ENCODE measurements around the gene ANXA11.
"Not testable (repeated sequence)": the region's sequence is repeated elsewhere in the genome, so short reads cannot be mapped to it uniquely, and the experiment has no call there.

The ANXA11 gene

DNA sequence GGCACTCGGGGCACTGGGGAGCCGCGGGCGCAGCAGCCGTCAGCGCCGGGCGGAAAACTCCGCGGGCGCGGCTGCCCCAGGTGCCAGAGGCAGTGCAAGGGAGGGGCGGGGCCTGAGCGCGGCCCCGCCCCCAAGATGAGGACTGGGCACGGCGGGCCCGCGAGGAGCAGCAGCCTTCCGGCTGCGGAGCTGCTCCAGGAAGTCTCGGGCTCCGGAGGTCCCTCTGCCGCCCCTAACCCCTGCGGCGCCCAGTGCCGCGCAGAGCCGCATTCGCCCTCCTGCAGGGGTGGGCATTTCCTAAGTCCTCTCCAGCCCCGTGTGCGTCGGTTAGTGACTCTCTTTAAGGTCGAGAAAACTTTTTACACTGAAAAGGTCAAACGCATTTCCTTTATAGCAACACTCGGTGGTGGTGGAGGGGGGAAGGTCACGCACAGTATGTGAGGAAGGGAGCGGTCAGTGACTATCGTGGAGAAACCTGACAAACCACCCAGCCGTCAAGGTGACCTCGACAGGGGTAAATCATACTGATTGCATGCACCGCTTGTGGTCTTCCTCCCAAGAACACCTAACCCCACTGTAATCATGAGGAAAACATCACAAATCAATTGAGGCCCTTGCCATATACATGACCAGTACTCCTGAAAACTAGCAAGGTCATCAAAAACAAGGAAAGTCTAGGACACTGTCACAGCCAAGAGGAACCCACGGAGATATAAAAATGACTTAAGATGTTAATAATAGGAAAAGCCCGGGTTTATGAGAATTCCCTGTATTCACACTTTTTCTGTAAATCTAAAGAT is at the start of gene ANXA11:
ANXA11 (minus strand) TSS at position 61 of the 800 bp plus-strand sequence. CDS start 32,676 bp downstream, outside the sequence.
- DNase-seq, result peak; percentile 89

DNA sequence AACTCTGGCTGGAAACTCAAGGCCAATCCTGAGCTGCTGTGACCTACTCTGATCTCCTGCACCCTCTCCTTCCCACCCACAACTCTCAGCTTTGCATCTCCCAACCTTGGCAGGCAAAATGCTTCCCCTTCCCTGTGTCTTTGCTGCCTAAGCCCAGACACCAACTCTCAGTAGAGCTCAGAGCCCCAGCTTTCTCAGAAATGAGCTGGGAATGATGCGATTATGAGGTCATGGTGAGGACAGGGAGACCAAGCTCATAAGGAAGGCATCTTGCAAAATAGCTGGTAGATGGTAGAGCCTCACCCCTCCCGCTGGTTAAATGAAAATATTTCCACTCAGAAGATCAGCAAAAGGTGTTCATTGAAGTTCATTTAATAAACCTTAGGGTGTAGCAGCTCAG is 49.4 kb upstream of the ANXA11 start:
- not testable (repeated sequence) for DNase-seq

DNA sequence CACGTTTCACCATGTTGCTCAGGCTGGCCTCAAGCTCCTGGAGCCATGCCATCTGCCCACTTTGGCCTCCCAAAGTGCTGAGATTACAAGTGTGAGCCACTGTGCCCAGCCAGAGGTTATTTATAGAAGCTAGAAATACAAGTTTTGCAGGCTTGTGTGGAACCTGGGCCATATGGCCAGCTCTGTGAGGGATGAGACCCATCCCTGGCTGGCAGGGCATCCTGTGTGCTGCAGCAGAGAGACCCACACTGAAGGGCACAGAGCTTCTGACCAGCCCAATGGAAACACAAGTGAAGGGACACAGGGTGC is 48.6 kb upstream of the ANXA11 start:
- DNase-seq, result not testable (repeated sequence)

DNA sequence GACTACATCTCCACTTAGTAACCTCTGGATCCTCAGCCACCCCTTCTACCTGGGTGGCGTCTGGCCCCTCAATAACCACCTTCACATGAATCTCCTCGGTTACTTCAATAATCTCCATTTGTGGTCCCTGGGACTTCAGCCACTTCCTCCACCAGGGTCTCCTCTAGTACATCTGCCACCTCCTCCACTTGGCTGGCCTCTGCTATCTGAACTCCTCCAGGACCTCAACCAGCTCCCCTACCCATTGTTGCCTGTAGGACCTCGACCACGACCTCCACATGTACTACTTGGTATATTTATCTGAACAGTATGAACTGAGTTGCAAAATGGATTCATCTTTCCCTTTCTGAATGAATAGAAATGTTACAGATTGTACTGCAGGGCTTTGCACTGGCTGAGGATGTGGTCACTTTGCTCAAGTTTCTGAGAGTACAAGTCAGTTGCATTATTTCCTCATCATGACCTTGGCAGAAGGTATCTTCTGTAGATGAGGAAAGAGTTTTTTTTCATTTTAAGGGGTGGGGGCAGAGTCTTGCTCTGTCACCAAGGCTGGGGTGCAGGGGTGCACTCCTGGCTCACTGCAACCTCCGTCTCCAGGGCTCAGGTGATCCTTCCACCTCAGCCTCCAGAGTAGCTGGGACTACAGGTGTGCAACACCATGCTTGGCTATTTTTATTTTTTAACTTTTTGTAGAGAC is 48.1 kb upstream of the ANXA11 start:
- DNase-seq, result no peak

DNA sequence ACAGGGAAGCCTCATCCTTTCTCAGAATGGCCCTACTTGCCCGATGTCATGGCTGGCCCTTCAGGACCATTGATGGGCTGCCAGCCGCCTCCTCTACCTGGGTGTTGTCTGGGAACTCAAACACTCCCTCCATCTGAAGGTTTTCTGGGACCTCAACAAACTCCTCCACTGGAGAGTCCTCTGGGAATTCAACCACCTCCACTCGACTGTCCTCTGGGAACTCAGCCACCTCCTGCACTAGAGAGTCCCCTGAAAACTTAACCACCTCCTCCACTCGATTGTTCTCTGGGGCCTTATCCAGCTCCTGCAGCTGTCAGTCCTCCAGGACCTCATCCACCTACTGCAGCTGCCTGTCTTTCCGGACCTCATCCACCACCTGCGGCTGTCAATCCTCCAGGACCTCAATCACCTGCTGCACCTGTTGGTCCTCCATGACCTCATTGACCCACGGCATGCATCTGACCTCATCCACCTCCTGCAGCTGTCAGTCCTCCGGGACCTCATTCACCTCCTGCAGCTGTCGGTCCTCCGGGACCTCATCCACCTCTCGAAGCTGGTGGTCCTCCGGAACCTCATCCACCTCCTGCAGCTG is 47.1 kb upstream of the ANXA11 start:
- no peak for DNase-seq

DNA sequence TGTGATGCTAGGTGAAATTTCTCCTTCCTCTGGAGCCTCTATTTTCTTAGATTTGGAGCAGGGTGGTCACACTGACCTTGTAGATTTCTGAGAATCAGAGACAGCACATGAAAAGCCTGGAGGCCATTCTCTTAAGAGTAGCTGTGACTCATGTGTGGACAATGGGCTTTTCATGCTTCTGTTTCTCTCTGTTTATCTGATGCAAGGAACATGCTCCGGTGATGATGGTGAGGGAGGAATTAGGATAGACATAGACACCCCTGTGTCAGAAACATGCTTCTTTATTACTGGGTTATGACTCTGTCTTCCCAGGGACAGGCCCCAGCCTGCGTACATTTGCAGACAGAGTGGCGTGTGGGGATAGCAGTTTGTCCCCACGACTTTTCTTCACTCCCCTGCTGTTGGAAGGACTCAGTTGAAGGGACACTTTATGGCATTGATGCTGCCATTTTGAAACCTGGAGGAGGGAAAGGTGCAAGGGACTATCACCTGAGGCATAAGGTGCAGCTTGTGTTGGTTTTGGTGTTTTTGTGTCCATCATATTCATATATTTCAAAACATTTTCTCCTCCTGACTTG is 46.5 kb upstream of the ANXA11 start:
- DNase-seq, result not testable (repeated sequence)

DNA sequence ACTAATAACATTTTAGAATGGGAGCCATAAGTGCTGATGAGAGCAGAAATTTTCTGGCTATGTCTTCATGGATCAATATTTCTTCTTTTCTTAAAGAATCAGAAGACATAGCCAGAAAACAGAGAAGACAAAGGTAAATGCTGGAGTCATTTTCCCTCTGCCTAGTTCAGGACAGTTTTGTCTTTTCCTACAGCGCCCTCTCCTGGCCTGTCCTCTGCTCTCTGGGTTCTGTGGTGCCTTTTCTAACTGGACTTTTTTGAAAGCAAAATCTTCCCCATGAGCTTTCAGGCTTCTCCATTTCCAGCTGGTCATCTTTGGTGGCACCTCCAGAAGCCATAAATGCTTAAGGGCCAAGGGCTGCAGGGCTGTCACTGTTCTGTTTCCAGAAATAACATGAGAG is 45.1 kb upstream of the ANXA11 start:
- DNase-seq, result not testable (repeated sequence)

DNA sequence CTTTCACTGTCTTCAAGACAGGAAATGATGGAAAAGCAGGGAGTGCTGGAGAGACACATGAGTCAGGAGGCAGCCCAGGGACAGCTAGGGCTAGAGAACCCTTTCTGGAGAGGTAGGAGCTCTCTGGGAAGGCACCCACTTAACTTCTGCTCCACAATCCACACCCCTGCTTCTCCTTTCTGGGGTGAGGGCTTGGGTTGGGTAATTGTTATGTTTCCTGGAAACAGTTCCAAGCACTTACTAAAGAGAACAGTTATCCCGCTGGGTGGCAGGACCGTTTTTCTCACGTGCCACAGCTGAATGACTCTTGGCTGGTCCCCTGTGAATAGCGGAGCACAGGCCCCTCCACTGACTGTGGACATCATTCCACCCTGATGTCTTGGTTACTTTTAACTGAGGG is 44.6 kb upstream of the ANXA11 start:
- DNase-seq, result not testable (repeated sequence)

DNA sequence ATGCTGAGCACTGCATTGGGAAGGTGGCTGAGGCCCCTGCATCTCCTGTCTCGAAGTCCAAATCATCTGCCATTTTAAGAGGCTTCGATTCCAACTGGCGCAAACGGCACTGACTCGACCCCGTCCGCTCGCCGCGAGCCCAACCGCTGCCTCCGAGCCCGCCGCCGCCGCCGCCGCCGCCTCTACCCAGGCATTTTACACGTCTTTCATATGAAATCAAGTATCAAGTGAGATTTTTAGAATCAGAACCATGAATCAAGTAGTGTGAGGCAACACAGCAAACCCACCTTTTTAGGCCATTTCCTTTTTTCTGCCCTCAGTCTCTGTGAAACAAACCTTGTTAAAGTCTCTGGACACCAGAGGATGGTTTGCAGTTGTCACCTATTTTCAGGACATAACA is 42.3 kb upstream of the ANXA11 start:
- DNase-seq, result not testable (repeated sequence)

DNA sequence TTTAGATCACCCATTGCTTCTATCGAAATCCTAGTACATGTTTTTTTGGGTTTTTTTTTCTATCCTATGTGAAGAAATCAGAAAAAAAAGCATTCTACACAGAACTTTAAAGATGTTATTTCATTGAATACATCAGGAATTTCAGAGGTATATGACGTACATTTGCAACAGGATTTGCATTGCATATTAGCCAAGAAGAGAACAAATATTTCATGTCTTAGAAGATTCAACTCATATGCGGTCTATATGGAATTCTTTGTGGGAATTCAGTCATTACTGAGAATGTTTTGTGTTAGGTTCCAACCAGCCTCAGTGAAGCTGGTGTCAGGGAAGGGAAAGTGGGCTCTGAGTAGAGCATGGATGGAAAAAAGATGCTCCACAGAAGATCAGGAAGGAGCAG is 39.0 kb upstream of the ANXA11 start:
- DNase-seq, result not testable (repeated sequence)

DNA sequence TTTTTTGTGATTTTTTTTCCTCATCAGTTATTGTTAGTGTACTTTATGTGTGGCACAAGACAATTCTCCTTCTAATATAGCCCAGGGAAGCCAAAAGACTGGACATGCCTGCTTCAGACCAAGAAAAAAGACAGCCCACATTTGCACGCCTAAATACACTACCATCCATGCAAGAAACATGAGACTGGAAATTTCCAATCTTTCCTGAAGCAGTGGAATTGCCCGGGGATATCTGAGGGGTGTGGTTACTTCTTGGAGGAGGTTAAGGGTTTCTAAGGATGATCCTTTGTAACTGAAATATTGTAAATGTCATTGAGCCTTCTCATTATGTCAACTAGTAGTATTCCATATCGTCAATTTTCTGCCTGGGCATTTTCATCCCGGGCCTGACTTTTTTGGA is 37.0 kb upstream of the ANXA11 start:
- DNase-seq, result not testable (repeated sequence)

DNA sequence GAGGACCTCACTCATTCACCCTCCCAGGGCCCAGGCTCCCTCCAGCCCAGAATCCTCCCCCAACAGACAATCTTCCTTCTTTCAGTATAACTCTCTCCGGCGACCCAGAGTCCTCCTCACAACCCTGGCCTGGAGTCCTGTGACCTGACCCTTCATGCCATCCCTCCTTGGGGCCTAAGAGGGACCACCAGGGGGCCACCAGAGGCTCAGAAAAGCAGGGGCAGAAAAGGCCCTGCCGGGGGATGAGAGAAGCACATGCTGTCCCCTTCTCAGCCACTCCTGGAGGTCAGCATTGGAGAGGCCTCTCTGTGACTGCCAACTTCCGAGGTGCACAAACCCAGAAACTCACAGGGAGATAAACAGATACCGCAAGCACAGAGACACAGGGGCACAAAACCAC is 31.1 kb upstream of the ANXA11 start:
- not testable (repeated sequence) for DNase-seq

DNA sequence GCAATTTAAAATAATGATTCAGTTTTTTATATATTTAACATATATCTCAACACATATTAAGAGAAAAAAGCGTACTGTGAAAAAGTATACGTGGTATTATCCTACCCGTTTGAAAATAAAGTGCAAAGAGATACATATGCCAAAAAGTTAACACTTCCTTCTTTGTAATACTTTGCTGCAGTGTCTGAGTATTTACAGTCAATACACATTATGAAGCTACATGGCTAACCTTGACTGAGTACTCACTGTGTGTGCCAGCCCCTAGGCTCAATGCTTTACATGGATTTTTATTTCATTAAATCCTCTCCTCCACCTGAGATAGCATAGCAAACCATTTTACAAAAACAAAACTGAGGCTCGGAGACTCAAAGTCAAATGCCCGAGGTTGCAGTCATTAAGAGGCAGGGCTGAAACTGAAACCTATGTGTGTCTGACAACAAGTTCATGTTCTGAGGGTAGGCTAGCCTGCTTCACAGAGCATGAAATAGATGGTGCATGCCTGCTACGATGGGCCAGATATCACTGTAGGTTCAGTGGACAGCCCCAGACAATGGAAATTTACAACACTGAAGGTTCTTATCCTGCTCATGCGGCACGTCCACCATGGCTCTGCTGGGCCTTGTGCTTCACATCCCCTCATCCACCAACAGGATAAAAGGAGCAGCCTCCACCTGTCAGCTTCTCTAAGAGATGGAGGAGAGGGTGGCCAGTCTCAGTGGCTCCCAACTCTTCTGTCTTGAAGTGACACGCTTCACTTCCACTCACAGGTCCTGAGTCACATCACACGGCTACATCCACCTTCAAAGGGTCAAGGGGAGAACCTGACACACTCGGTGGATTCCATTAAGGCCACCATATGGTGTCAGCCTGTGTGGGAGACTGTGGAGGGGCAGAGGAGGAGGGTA is 29.2 kb upstream of the ANXA11 start:
- not testable (repeated sequence) for DNase-seq

DNA sequence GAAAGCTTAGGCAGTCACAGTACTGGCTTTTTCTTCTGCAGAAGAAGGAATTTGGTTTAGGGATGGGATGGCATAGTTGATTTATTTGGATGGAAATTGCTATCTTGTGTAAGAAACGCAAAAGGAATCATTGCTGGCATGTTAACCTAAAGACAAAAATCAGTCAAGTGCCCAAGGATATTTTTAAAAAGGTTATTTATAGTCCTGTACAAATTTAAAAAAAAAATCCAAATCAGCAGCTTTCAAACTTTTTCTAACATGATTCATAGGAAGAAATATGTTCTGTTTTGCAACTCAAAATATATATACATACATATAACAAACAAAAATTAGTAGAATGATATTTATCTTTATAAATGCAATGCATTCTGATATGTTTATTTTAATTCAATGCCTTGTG is 28.5 kb upstream of the ANXA11 start:
- DNase-seq, result not testable (repeated sequence)

DNA sequence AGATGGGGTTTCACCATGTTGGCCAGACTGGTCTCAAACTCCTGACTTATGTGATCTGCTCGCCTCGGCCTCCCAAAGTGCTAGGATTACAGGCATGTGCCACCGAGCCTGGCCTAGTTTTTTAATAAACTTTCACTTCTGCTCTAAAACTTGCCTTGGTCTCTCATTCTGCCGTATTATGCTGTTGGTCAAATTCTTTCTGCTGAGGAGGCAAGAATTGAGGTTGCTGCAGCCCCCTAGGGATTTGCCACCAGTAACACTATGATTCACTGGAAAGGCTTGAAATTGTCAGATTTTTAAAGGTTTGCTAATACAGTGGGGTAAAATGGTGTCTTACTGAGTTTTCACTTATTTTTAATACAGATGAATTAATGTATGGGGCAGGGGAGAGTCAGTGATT is 21.4 kb upstream of the ANXA11 start:
- DNase-seq, result not testable (repeated sequence)

DNA sequence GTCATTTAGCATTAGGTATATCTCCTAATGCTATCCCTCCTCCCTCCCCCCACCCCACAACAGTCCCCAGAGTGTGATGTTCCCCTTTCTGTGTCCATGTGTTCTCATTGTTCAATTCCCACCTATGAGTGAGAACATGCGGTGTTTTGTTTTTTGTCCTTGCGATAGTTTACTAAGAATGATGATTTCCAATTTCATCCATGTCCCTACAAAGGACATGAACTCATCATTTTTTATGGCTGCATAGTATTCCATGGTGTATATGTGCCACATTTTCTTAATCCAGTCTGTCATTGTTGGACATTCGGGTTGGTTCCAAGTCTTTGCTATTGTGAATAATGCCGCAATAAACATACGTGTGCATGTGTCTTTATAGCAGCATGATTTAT is 17.7 kb upstream of the ANXA11 start:
- DNase-seq, result not testable (repeated sequence)

DNA sequence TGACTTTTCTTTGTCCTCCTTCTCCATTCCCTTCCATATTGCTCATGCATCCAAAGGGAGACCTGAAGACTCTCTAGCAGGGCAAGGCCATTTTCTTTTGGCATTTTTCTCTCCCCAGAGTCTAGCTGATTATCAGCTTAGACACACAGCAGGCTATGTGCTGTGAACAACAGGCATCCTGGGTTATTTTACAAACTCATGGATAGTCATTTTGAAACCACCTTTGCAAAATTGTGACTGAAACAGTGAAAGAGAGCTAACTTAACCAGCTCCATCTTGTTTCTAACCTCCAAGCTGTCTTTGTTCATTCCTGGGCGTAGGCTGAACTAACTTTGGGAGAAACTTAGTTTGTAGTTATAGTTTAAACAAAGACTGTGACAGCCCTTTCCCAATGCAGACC is 13.5 kb upstream of the ANXA11 start:
- not testable (repeated sequence) for DNase-seq

DNA sequence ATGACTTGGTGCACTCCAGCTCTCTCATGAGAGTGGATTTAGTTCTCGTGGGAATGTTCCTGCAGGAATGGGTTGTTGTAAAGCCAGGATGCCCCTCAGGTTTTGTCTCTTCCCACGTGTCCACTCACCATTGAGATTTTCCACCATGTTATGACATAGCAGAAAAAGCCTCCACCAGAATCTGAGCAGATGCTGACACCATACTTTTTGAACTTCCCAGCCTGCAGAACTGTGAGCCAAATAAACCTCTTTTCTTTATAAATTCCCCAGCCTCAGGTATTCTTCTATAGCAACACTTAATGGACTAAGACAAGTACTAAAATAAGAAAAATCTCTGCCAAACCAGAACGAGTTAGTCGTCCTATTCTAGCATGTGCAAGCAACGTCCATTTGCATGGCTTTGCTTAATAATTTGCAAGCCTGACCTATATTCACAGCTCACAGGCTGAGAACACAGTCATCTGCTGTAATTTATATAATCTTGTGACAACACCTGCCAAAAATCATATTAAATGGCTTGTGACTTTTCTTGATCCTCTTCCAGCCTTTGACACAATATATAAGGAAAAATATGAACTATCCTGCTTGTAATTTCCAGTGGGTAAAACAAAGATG is 9.1 kb upstream of the ANXA11 start:
- DNase-seq, result not testable (repeated sequence)

DNA sequence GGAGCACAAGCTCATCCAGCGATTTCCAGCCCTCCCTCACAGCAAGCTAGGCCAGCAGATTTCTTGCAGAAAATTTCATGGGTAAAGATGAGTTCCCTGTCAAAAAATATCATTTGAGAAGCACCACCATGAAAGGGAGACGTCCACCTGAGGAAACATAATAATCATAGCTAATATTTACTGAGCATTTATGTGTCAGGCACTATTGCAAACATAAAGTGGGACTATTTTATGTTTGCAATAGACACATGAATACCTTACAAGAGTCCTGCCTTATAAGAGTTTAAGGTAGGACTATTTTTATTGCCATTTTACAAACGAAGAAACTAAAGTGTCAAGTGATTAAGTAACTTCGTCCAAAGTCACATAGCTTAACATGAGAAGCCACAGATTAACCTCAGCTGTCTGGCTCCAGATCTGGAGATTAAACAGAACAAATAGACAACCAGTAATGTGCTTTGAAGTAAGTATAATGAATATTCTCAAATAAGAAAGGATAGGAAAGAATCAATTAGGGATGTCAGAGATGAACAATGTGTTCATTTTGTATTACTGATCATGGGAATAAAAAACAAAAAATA is 7.3 kb upstream of the ANXA11 start:
- DNase-seq, result not testable (repeated sequence)

DNA sequence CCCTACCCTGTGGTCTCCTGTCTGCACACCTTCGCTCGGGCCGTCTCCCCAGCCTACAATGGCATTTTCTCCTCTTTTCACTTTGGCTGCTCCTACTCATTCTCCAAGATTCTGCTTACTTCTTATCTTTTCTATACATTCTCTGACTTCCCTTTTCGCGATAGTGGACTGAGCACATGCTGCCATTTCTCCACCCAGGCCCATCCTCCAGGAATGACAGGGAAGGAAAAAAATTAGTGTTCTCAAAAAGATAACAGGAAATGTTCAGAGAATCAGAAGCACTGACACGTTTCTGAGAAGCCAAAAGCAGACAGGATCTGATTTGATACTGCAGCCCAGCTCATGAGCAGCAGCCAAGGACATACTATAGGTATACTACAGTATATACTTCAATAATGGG is 6.4 kb upstream of the ANXA11 start:
- no peak for DNase-seq

DNA sequence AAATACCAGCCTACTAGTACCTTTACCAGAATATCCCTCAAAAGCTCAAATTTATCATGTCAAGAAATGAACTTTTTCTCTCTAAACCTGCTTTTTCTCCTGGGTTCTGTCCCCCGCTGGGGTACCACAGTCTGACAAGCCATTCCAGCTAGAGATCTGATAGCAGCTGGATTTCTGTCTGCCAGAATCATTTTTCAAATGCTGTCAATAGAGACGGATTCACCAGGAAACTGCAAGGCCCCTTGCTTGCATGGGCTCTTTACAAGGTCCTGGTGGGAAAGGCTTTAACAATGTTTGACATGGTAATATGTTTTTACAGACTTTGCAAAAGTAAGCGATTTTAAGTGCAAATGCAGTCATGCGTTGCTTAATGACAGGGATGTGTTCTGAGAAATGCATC is 4.9 kb upstream of the ANXA11 start:
- no peak for DNase-seq

Data from activated CD4-positive, alpha-beta T cell treated with anti-CD3 and anti-CD28 coated beads for 48 hours (primary cell).